Heart left ventricle (tissue), 13 donors: Measurements from ENCODE around the gene AP3S2.

Experiments
- CTCF ChIP-seq, 12 donors: fragments of 200-600 bp; sonication (generic) in 4 of 12; IDR thresholded peaks; one replicate each; pipeline versions ENCODE4 v1.5.0 to v1.8.0; 2018 to 2022; ENCODE audit warnings: antibody characterized with exemption in 12 of 12, mild to moderate bottlenecking in 5 of 12
- POLR2A ChIP-seq, 2 donors: fragments of 450-650 bp; IDR thresholded peaks; one replicate each; pipeline ENCODE4 v1.6.1; 2017; ENCODE audit warnings: antibody characterized with exemption in 2 of 2, mild to moderate bottlenecking in 2 of 2, moderate library complexity in 2 of 2
- donor health status: ischemic (EF 13 %, LVEDD 7.1; RV severe dilation, severe dysfunction).
- donor health status: DM: no; HTN: yes; CAD: no.
- donor health status: DM: no; HTN: no; CAD: no.
- donor health status: ischemic (EF 25% LVEDD 6.9; RV normal size, moderate dysfunction).
- donor health status: ischemic (EF 25% LVEDD 5.7; RV mildly dilated, moderate dysfunction).
- donor health status: ischemic (EF 35%, LVEDD 5.7; RV mildly dilated, moderate dysfunction).
- donor health status: nonischemic (EF 11% LVEDD 7.7; RV severe dilation, severe dysfunction).
- donor health status: DM: yes; HTN: yes; CAD: no.
- donor health status: PGD.
- donor health status: ischemic (EF 29% LVEDD 5.4; RV normal size, mild dysfunction).
- donor health status: nonischemic (EF 23%, LVEDD 6.1; RV moderate dilation, normal function).

- no peak for TF ChIP-seq CTCF (IDR thresholded peaks at IDR 0.05)
- no peak for TF ChIP-seq POLR2A (IDR thresholded peaks at IDR 0.05)
Observed at GRCh38 chr15:89799918-89800498, 93.8 kb downstream of the AP3S2 start.
